ENCODE data around the gene ZFHX2.
"Not testable (repeated sequence)": the region's sequence is repeated elsewhere in the genome, so short reads cannot be mapped to it uniquely, and the experiment has no call there.

Gene ZFHX2

GRCh38 chr14:23551266-23552028 is at the start of gene ZFHX2:
ZFHX2 (minus strand) TSS chr14:23551765; CDS start chr14:23535325, 16,440 bp downstream.
- DNase-seq (ENCODE audit: low spot score): peak; percentile 80

GRCh38 chr14:23600806-23601205 is 49.2 kb upstream of the ZFHX2 start:
- no peak for DNase-seq (ENCODE audit: low spot score)

- DNase-seq (ENCODE audit: low spot score): no peak
Measured at GRCh38 chr14:23600322-23600707, 48.8 kb upstream of the ZFHX2 start.

- DNase-seq (ENCODE audit: low spot score): not testable (repeated sequence)
Measured at GRCh38 chr14:23594191-23594590, 42.6 kb upstream of the ZFHX2 start.

- no peak for DNase-seq (ENCODE audit: low spot score)
Measured at GRCh38 chr14:23590198-23590597, 38.6 kb upstream of the ZFHX2 start.

GRCh38 chr14:23589606-23590005 is 38.0 kb upstream of the ZFHX2 start:
- DNase-seq (ENCODE audit: low spot score): no peak

GRCh38 chr14:23588884-23589598 is 37.5 kb upstream of the ZFHX2 start:
- peak; percentile 90 for DNase-seq (ENCODE audit: low spot score)

GRCh38 chr14:23584527-23585203 is 33.1 kb upstream of the ZFHX2 start:
- not testable (repeated sequence) for DNase-seq (ENCODE audit: low spot score)

GRCh38 chr14:23583761-23584526 is 32.4 kb upstream of the ZFHX2 start:
- not testable (repeated sequence) for DNase-seq (ENCODE audit: low spot score)

- DNase-seq (ENCODE audit: low spot score): no peak
Measured at GRCh38 chr14:23582906-23583760, 31.6 kb upstream of the ZFHX2 start.

GRCh38 chr14:23580948-23581281 is 29.4 kb upstream of the ZFHX2 start:
- DNase-seq (ENCODE audit: low spot score): no peak

- no peak for DNase-seq (ENCODE audit: low spot score)
Measured at GRCh38 chr14:23580152-23580926, 28.8 kb upstream of the ZFHX2 start.

- no peak for DNase-seq (ENCODE audit: low spot score)
Measured at GRCh38 chr14:23579739-23580138, 28.2 kb upstream of the ZFHX2 start.

GRCh38 chr14:23579311-23579630 is 27.7 kb upstream of the ZFHX2 start:
- no peak for DNase-seq (ENCODE audit: low spot score)

GRCh38 chr14:23578560-23579310 is 27.2 kb upstream of the ZFHX2 start, which contains the start of gene JPH4:
JPH4 (minus strand) TSS chr14:23578790; CDS start chr14:23577453, 1,337 bp downstream.
- DNase-seq (ENCODE audit: low spot score): no peak

- DNase-seq (ENCODE audit: low spot score): no peak
Measured at GRCh38 chr14:23577710-23578392, 26.3 kb upstream of the ZFHX2 start.

GRCh38 chr14:23577004-23577681 is 25.6 kb upstream of the ZFHX2 start:
- DNase-seq (ENCODE audit: low spot score): no peak

- no peak for DNase-seq (ENCODE audit: low spot score)
Measured at GRCh38 chr14:23573384-23574015, 21.9 kb upstream of the ZFHX2 start.

Measured in pons (tissue), 1 donor.